Caco-2 (cell line): ENCODE results near the gene HMCN1. TPM values are rescaled to one million over a fixed set of nuclear protein-coding genes. Genes with fewer than 3 reads are reported as not detected.

Experiments used
- BruUV-seq: library from RNA; stranded (reverse); fragments of 400-500 nt; replicated peaks from 2 replicates; lab custom pipeline; 2021; lab: Mats Ljungman, UMichigan
- CTCF ChIA-PET: fragments of 300-600 bp; sonication (Branson Sonifier 250); formaldehyde crosslinking; loops from one replicate; lab custom pipeline; 2022; ENCODE audit warnings: antibody characterized with exemption; lab: Charles Lee
- POLR2A ChIA-PET: fragments of 300-600 bp; sonication (Branson Sonifier 250); formaldehyde crosslinking; loops from one replicate; lab custom pipeline; 2022; ENCODE audit warnings: antibody characterized with exemption; lab: Charles Lee
- DNase-seq, 2 experiments: peaks; one replicate each; pipeline versions ENCODE4 v3.0.0 to v3.0.0-alpha.2; 2020 to 2022
- H3K27me3 ChIP-seq: replicated peaks from 2 replicates; pipeline ENCODE4 v1.6.0; 2011; ENCODE audit warnings: low read length; ENCODE audit not compliant: control insufficient read depth, insufficient read depth
- H3K36me3 ChIP-seq: 2 replicates; pipeline ENCODE4 v1.5.1; 2011; ENCODE audit warnings: low read length; ENCODE audit not compliant: control insufficient read depth, insufficient read depth
- H3K4me1 ChIP-seq: fragments of 250-450 bp; sonication (Bioruptor Pico); 2 replicates; pipeline ENCODE4 v1.5.1; 2020; ENCODE audit warnings: mild to moderate bottlenecking
- H3K4me3 ChIP-seq: 2 replicates; pipeline ENCODE4 v1.5.1; 2011; ENCODE audit warnings: low read depth, mild to moderate bottlenecking, control low read depth, low read length
- H3K9me3 ChIP-seq: fragments of 250-450 bp; sonication (Bioruptor Pico); 2 replicates; pipeline ENCODE4 v1.5.1; 2020; ENCODE audit warnings: mild to moderate bottlenecking, moderate library complexity
- H3K27ac Mint-ChIP-seq: one replicate; pipeline ENCODE4 v1.8.0; 2022; ENCODE audit warnings: mixed read lengths; ENCODE audit not compliant: unreplicated experiment
- H3K27me3 Mint-ChIP-seq: one replicate; pipeline ENCODE4 v1.8.0; 2022; ENCODE audit warnings: mixed read lengths; ENCODE audit not compliant: insufficient read depth, unreplicated experiment
- H3K36me3 Mint-ChIP-seq: one replicate; pipeline ENCODE4 v1.8.0; 2022; ENCODE audit warnings: mild to moderate bottlenecking, mixed read lengths; ENCODE audit not compliant: insufficient read depth, unreplicated experiment
- H3K4me1 Mint-ChIP-seq: one replicate; pipeline ENCODE4 v1.8.0; 2022; ENCODE audit warnings: low read depth, mixed read lengths; ENCODE audit not compliant: unreplicated experiment
- H3K4me3 Mint-ChIP-seq: one replicate; pipeline ENCODE4 v1.8.0; 2022; ENCODE audit warnings: mild to moderate bottlenecking, moderate library complexity, mixed read lengths; ENCODE audit not compliant: unreplicated experiment
- H3K9me3 Mint-ChIP-seq: one replicate; pipeline ENCODE4 v1.8.0; 2022; ENCODE audit warnings: mixed read lengths; ENCODE audit not compliant: unreplicated experiment
- CTCF ChIP-seq, 2 experiments: fragments of 200-600 bp in 1 of 2; IDR thresholded peaks; 1 replicate in 1 of 2; 2 replicates in 1 of 2; pipeline versions ENCODE4 v1.5.1 to v1.8.0; 2011 to 2022; ENCODE audit warnings: antibody characterized with exemption in 1 of 2, control low read depth in 1 of 2, inconsistent platforms in 1 of 2, low read depth in 1 of 2, low read length in 1 of 2, mild to moderate bottlenecking in 1 of 2, moderate library complexity in 1 of 2; ENCODE audit not compliant: insufficient read depth in 1 of 2, severe bottlenecking in 1 of 2, unreplicated experiment in 1 of 2
- intact Hi-C: fragments of 100-400 bp; cut with micrococcal nuclease; formaldehyde crosslinking; loops from one replicate; pipeline ENCODE4 v1.10.0; 2022; ENCODE audit not compliant: unreplicated experiment
- total RNA-seq: library from RNA; stranded (reverse); gene quantifications from 2 replicates; pipeline ENCODE4 v1.2.3, GENCODE V29; 2022

The HMCN1 gene
- total RNA-seq, 1 experiment from 2014 or later, result 0.02 TPM

DNA sequence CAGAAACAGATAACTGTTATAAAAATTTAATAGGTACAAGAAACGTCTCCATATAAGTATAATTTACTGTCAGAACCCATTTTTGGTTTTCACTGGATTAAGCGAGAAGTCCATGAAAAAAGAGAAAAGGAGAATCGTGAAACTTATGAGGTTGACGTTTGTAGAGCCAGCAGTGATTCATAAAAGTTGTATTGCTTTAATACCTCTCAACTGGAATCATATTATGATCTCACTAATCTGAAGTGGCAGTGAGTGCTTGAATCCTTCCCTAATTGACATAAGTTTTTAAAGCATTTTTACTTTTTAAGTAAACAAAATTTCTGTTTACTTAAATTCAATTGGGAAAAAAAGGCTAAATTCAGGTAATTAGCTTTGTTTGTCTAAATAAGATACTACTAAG lies 325.6 kb downstream of the HMCN1 start:
- no peaks in the 10 kb centered on the region for H3K36me3 ChIP-seq
- H3K4me3 ChIP-seq, result no peak overlapping the region
- no peaks in the 10 kb centered on the region for H3K9me3 Mint-ChIP-seq
- no peaks in the 10 kb centered on the region for H3K27me3 Mint-ChIP-seq
- no TSS peak for BruUV-seq
- no peak for TF ChIP-seq CTCF (IDR thresholded peaks at IDR 0.05; ENCODE audit: insufficient read depth in 1 of 2, low read depth in 1 of 2, low read length in 1 of 2, severe bottlenecking in 1 of 2, unreplicated experiment in 1 of 2)
- no peaks in the 10 kb centered on the region for H3K4me1 Mint-ChIP-seq
- no peaks in the 10 kb centered on the region for H3K4me1 ChIP-seq
- intact Hi-C loops, result no loop called here
- CTCF ChIA-PET, result no interaction called here
- H3K9me3 ChIP-seq, result no peaks in the 10 kb centered on the region
- no peak for DNase-seq
- no peaks in the 10 kb centered on the region for H3K27me3 ChIP-seq
- POLR2A ChIA-PET, result no interaction called here
- H3K4me3 Mint-ChIP-seq, result no peak overlapping the region
- no peak overlapping the region for H3K27ac Mint-ChIP-seq
- H3K36me3 Mint-ChIP-seq, result no peaks in the 10 kb centered on the region

DNA sequence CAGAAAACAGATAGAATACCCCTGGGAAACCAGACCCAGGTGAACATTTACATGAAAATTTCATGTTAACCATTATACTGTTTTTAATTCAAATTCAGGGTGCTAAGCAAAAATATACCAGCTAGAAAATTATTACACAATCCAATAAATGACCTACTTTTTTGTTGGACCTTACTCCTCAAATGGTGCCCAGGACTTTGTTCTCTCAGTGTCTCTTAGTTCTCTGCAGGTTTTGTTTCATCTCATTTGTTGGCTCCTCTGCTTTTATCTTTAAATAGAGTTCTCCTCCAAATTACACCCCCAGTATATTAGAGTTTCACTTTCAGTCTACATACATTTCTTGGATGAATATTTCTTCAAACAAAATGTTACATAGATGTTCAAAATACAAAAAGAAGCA lies 326.0 kb downstream of the HMCN1 start:
- CTCF ChIA-PET, result no interaction called here
- H3K4me3 ChIP-seq, result no peak overlapping the region
- H3K36me3 ChIP-seq, result no peaks in the 10 kb centered on the region
- DNase-seq, result no peak
- intact Hi-C loops, result no loop called here
- no peaks in the 10 kb centered on the region for H3K4me1 ChIP-seq
- no peaks in the 10 kb centered on the region for H3K9me3 Mint-ChIP-seq
- H3K27me3 ChIP-seq, result no peaks in the 10 kb centered on the region
- H3K4me1 Mint-ChIP-seq, result no peaks in the 10 kb centered on the region
- H3K27ac Mint-ChIP-seq, result no peak overlapping the region
- H3K4me3 Mint-ChIP-seq, result no peak overlapping the region
- no peaks in the 10 kb centered on the region for H3K36me3 Mint-ChIP-seq
- H3K27me3 Mint-ChIP-seq, result no peaks in the 10 kb centered on the region
- TF ChIP-seq CTCF (IDR thresholded peaks at IDR 0.05; ENCODE audit: insufficient read depth in 1 of 2, low read depth in 1 of 2, low read length in 1 of 2, severe bottlenecking in 1 of 2, unreplicated experiment in 1 of 2), result no peak
- no peaks in the 10 kb centered on the region for H3K9me3 ChIP-seq
- POLR2A ChIA-PET, result no interaction called here
- BruUV-seq, result no TSS peak

DNA sequence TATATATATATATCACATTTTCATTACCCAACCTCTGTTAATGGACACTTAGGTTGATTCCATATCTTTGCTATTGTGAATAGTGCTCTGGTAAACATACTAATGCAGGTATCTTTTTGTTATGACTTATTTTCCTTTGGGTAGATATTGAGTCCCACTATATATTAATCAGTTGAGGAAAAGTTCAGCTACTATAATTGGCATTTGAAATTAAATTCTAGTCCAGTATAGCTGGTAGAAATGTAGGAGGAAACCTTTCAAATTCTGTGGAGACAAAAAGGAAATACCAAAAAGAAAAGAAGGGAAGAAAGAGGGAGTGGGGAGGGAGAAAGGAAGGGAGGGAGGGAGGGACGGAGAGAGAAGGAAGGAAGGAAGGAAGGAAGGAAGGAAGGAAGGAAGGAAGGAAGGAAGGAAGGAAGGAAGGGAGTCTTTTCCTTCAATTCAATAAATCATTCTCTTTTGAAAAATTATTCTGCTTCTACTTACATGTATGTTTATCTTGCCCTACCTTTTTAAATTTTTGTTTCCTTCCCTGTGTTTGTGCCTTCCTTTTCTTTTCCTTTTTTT lies 329.0 kb downstream of the HMCN1 start:
- no peak for TF ChIP-seq CTCF (IDR thresholded peaks at IDR 0.05; ENCODE audit: insufficient read depth in 1 of 2, low read depth in 1 of 2, low read length in 1 of 2, severe bottlenecking in 1 of 2, unreplicated experiment in 1 of 2)
- H3K27me3 ChIP-seq, result no peaks in the 10 kb centered on the region
- intact Hi-C loops, result no loop called here
- H3K4me1 ChIP-seq, result no peaks in the 10 kb centered on the region
- Mint-ChIP-seq H3K4me1 (no peaks in the 10 kb centered on the region), H3K9me3 (no peaks in the 10 kb centered on the region), H3K27ac (no peak overlapping the region), H3K4me3 (no peak overlapping the region), H3K36me3 (no peaks in the 10 kb centered on the region), H3K27me3 (no peaks in the 10 kb centered on the region)
- H3K36me3 ChIP-seq, result no peaks in the 10 kb centered on the region
- no peak for DNase-seq
- H3K9me3 ChIP-seq, result no peaks in the 10 kb centered on the region
- BruUV-seq, result no TSS peak
- H3K4me3 ChIP-seq, result no peak overlapping the region
- ChIA-PET POLR2A (no interaction called here), CTCF (no interaction called here)
